ENCODE measurements around the gene MZB1.
"Not testable (repeated sequence)": the region's sequence is repeated elsewhere in the genome, so short reads cannot be mapped to it uniquely, and the experiment has no call there.

The MZB1 gene

DNA sequence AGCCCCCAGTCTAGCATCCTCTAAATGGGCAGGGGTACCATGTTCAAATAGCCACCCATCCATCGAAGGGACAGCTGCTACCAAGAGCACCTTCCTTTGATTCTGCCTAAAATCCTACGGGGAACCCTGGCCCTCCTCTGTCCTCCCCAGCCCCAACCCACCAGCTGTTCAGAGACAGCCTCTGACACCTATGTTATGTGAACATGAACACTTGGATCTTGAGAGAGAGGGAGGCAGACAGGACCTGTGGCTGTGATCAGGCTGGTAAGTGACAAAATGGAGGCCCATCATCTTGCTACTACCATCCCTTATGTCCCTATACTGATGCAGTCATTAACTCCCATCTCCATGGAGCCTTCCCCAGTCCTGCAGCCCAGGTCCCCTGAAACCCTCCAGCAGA is 14.8 kb downstream of the MZB1 start:
- no peak for ATAC-seq

DNA sequence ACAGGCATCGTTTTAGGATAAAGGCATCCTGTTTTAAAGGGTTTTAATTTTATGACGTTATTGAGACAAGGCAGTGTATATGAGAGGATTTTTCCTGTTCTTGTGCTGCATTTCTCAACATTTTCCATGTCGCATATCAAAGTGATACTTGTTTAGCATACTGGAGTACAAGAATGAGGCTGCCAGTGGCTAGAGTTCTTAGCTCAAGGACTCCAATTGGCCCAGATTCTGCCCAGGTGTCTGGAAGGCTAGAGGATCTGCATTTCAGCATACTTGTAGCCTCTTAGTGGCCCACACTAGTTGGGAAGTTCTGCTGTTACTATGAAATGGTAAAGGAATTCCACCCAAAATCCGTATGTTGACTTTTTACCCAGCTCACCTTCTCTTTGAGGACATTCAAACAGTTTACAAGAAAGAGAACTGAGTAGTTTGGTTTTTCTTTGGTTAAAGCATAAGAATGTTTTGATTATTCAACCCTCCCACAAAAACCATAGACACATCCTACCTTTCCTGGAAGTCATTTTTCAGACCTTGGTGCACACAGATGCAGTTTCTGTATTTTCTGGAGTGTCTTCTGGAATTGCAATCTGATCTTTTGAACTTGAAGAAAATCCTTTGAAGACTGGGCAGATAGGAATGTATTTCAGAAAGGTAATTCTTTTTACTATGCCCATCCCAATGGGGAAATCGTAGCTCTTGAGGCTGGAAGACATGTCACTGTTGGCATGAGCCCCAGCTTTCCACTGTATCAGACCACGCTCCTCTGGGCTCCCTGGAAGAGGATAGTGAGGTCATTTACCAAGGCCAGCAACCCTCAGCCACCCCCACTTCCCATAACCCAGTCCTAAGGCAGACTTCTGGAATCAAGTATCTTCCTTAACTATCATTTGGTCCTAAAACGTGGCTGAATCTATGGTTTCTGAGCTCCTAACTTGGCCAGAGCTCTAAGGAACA is 18.0 kb downstream of the MZB1 start:
- no peak for ATAC-seq

DNA sequence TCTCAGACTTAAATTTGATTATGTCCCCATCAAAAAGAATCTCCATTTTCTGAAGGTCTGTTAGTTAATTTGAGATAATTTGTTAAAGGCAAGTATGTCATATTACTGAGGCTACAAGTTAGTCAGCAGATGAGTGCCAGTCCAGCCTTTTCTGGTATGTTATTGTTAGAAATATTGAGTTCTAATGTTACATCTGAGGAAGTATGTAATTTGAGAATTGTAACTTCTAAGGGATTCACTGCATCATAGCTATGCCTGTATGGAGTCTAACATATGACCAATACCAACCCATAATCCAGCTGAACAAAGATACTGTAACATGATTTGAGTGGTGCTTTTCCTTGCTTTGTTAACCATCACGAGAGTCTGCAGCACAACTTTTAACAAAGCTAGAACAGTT is 20.5 kb downstream of the MZB1 start:
- ATAC-seq = no peak

DNA sequence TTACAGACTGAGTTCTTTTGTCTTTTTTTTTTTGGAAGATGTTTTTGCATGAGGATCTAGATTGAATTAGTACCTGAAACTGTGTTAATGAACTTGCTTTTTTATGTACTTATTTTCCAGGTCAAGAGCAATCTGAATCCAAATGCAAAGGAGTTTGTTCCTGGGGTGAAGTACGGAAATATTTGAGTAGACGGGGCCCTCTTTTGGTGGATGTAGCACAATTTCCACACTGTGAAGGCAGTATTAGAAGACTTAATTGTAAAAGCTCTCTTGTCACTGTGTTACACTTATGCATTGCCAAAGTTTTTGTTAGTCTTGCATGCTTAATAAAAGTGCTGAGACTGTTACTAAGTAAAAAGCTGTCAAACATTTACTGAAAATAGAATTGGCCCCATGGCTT is 21.1 kb downstream of the MZB1 start:
- ATAC-seq = no peak

DNA sequence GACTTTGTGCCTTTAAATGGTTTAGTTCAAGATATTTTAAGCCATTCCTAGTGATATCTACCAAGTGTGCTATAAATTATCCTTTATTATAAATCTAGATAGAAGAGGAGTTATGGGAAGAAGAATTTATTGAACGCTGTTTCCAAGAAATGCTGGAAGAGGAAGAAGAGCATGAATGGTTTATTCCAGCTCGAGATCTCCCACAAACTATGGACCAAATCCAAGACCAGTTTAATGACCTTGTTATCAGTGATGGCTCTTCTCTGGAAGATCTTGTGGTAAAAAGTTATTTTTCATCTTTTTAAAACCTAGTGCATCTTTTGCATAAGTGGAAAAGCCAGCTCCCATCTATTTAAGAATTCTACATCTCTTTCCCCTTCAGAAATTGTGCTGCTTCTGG is 25.2 kb downstream of the MZB1 start:
- ATAC-seq = no peak

DNA sequence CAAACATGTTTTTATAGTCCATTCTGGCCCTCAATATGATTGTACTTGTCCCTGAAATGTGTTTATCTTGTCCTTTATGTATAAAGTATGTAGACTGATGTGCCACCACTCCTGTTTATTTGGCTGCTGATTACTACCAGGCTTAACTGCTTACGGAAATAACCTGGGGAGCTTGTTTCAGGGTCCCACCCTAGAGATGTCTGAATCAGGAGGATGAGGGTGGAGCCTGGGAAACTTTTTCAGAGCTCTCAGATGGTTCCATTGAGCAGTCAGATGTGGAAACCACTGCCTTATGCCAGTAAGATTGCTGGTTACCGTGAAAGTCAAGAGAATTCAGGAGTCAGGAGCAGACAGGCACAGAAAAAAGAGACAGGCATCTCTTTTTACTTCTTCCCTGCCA is 25.8 kb downstream of the MZB1 start:
- ATAC-seq = peak in 1 of 2 donors; percentile 13

DNA sequence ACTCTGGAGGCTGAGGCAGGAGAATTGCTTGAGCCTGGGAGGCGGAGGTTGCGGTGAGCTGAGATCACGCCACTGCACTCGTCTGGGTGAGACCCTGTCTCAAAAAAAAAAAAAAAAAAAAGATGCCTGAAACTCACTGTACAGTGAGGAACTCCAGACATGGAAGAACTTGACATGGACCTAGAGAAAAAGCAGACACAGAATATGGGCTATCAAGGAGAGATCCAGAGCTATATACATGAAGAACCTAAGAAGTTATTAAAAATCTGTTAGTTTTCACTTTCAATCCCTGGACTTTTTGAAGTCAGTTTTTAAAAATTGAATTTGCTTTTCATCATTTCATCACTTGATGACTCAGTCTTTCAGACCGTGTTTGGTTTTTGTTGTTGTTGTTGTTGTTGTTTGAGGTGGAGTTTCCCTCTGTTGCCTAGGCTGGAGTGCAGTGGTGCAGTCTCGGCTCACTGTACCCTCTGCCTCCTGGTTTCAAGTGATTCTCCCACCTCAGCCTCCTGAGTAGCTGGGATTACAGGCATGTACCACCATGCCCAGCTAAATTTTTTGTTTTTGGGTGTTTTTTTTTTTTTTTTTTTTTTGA is 27.8 kb downstream of the MZB1 start:
- peak; percentile 46 to 55 for ATAC-seq

DNA sequence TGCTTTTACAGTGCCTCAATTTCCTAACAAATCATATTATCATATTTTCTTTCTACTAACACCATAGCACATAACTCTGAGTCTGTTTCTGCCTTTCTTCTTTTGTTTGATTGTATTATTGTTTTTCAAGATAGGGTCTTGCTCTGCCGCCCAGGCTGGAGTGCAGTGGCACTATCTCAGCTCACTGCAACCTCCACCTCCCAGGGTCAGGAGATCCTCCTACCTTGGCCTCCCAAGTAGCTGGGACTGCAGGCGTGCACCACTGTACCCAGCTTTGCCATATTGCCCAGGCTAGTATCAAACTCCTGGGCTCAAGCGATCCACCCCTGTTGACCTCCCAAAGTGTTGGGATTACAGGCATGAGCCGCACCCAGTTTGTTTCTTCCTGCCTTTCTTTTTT is 29.3 kb downstream of the MZB1 start:
- ATAC-seq = no peak

DNA sequence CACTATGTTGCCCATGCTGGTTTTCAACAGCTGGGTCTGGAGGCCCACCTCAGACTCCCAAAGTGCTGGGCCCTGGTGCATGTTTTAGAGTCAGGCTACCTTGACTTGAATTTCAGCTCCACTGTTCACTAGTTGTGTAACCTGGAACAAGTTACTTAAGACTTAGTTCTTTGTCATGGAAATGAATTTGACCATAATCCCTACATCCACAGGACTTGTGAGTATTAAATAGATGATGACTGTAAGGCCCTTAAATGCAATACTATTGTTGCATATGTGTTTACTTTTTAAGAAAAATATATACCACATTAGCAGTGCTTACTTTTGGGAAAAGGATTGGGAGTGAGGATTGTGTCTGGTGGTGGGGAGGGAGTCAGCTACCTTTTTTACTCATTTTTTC is 31.6 kb downstream of the MZB1 start:
- ATAC-seq = no peak

DNA sequence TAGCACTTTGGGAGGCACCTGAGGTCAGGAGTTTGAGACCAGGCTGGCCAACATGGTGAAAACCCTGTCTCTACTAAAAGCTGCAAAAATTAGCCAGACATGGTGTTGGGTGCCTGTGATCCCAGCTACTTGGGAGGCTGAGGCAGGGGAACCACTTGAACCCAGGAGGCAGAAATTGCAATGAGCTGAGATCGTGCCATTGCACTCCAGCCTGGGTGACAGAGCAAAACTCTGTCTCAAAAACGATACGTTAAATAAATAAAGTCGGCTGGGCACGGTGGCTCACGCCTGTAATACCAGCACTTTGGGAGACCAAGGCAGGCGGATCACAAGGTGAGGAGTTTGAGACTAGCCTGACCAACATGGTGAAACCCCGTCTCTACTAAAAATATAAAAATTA is 33.8 kb downstream of the MZB1 start:
- ATAC-seq = not testable (repeated sequence)

DNA sequence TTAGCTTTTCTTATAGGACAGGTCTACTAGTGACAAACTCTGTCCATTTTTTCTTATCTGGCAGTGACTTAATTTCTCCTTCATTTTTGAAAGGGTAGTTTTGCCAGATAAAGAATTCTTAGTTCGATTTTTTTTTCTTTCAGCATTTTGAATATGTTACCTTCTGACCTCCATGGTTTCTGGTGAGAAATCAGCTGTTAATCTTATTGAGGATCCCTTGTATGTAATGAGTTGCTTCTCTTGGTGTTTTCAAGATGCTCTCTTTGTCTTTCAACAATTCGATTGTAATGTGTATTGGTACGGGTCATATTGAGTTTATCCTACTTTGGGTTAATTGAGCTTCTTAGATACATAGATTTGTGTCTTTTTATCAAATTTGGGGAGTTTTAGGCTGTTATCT is 35.5 kb downstream of the MZB1 start:
- no peak for ATAC-seq

DNA sequence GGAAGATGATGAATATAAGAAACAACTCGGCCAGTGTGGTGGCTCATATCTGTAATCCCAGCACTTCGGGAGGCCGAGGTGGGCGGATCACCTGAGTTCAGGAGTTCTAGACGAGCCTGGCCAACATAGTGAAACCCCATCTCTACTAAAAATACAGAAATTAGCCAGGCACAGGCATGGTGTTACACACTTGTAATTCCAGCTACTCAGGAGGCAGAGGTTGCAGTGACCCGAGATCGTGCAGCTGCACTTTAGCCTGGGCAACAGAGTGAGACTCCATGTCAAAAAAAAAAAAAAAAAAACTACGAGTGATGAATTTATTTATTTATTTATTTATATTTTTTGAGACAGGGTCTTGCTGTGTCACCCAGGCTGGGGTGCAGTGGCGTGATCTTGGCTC is 41.9 kb downstream of the MZB1 start:
- ATAC-seq = not testable (repeated sequence)

DNA sequence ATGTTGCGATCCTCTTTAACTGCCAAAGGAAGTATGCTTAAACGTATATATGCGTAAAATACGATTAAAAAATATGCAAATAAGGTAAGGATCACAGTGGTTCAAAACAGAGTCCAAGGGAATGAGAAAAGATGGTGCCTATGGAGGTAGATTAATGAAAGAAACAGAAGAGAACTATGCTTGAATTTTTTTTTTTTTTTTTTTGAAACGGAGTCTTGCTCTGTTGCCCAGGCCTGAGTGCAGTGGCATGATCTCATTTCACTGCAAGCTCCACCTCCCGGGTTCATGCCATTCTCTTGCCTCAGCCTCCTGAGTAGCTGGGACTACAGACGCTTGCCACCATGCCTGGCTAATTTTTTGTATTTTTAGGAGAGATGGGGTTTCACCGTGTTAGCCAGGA is 44.3 kb downstream of the MZB1 start:
- not testable (repeated sequence) for ATAC-seq

DNA sequence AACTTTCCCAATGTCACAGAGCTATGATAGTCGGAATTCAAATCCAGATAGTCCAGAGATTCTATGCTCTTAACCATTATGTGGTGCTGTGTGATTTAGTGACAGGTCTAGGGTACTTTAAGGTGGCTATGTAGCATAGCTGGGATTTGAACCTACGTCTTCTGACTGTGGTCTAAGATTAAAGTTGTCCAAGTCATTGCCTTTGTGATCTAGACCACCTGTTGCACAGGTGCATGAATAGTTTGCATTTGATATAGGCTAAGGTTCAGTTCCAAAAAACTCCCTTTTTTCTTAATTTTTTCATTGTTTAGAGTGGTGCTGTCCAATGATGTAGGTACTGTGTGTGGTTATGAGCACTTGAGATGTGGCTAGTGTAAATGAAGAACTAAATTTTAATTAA is 45.5 kb downstream of the MZB1 start:
- ATAC-seq = no peak

DNA sequence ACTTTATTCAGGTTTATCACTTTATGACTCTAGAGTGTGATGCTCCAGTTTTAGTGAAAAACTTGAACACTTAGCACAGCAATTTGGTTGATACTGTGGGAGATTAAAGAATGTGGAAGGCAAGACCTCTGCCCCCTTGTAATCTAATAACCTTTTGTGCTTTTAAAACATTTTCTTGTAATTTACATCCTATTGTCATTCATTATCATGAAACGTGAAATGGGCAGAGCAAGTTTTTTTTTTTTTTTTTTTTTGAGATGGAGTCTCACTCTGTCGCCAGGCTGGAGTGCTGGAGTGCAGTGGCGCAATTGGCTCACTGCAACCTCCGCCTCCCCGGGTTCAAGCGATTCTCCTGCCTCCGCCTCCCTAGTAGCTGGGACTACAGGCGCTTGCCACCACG is 46.2 kb downstream of the MZB1 start:
- no peak for ATAC-seq

DNA sequence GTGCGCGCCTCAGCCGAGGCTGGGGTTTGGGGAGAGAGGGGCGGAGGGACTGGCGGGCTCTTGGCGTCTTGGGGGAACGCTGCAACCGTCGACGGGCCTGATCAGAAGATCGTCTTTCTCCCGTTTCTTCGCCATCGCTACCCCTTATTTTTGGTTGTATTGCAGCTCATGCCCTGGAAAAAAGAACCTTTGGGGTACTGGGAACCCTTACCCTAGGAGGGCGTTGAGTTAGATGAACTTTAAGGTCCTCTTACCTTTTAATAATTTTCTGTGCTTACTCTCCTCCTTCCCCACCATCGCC is 47.3 kb downstream of the MZB1 start:
- ATAC-seq = peak; percentile 66

DNA sequence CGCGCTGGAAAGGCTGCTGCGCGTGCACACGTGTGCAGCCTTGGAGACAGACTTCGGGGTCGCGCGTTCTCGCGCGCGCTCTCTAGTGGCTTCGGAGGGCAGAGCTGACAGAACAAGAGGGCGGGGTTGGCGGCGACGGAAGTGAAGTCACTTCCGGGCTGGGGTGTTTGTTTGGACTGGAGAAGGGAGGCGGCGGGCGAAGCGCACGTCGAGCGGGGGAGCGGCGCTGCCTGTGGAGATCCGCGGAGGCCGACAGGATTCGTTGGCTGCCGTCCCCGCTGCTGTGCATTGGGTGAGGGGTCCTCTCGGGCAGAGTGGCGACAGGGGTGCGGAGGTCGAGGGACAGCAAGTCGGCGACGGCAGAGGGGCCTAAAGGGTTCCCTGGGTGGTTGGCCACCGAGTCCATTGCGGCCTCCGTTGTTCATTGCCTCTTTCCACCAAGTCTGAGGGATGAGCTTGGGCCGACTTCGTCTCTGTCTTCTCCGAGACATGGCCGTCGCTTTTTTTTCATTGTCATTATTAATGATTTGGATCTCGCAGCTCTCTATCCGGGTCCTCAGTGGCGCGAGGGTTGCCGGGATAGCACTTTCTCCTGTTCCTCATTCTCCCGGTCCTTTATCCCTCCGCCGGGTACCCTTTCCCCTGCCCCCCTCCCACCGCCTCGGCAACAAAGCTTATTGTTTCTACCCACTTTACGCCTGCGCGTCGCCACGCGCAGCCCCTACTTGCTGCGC is 47.9 kb downstream of the MZB1 start, which contains the start of gene PAIP2:
PAIP2 (plus strand) TSS at position 166 of the 734 bp plus-strand sequence. CDS start 21,931 bp downstream, outside the sequence.
- ATAC-seq = peak; percentile 90 to 92

DNA sequence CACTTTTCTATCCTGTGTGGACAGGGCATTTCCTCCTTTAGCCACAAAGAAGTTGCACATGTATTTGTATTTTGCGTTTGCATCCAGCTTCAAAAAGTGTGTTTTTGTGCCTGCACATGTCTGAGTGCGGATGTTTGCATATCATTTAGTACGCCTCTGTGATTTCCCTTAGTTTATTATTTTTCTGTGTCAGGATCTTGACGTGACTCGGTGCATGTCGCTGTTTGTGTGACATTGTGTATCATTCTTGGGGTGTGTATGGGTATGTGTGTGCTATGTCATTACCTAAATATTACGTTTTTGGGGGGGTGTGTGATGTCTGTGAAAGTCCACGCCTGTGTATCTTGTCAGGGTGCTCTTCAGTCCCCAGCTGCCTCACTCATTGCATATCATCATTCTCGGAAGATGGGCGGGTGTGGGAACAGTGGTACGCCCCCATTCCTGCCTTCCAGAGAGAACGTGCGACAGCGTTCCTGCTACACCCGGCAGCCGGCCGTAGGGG is 48.5 kb downstream of the MZB1 start:
- ATAC-seq = peak; percentile 41 to 51

DNA sequence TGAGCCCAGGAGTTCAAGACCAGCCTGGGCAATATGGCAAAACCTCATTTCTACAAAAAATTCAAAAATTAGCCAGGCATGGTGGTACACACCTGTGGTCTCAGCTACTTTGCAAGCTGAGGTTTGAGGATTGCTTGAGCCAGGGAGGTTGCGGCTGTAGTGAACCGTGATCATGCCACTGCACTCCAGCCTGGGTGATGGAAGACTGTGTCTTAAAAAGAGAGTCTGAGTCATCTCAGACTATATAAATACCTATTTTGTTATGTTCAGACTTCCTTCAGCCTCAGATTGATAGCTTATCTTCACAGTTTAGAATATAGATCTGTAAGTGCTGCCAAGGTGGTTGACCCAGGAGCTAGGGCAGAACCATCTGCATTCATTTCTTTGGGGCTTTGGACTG is 49.7 kb downstream of the MZB1 start:
- no peak for ATAC-seq

Data from activated CD4-positive, CD25-positive, alpha-beta regulatory T cell treated with anti-CD3 and anti-CD28 coated beads, Interleukin-2, amount 50 U/mL, for 24 hours (primary cell).